ENCODE results near the gene BCAS3.

- TF ChIP-seq CTCF (conservative IDR thresholded peaks at IDR 0.05), result no peak
- TF ChIP-seq ZFX (IDR thresholded peaks at IDR 0.05), result no peak
These were observed 537.1 kb downstream of the BCAS3 start for GRCh38 chr17:61214753-61215152.

Data from C4-2B (cell line).